ENCODE measurements around the gene BSCL2. TPM values are rescaled to one million over a fixed set of nuclear protein-coding genes. Genes with fewer than 3 reads are reported as not detected.

Gene BSCL2
- total and polyA plus RNA-seq, 2 of the 13 experiments (the other 11 are each of a cell fraction or from before 2014, with no cell fraction given) = 19.5 to 21.1 TPM

- TF ChIP-seq HMGXB4 (CRISPR knock-in tag; IDR thresholded peaks at IDR 0.05; ENCODE audit: borderline replicate concordance in 1 of 2, low read depth in 1 of 2) = peak in 1 of 2 experiments; percentile 17; a peak in 1 of 4 replicates
- no peak for TF ChIP-seq ZBTB1 (CRISPR knock-in tag; IDR thresholded peaks at IDR 0.05; ENCODE audit: borderline replicate concordance)
- no peak for TF ChIP-seq ZNF280B (CRISPR knock-in tag; IDR thresholded peaks at IDR 0.05; ENCODE audit: borderline replicate concordance)
- TF ChIP-seq ZSCAN9 (CRISPR knock-in tag; IDR thresholded peaks at IDR 0.05; ENCODE audit: borderline replicate concordance) = peak; percentile 46; the same call in 1 of the 2 replicates
- TF ChIP-seq PHF20 (CRISPR knock-in tag; IDR thresholded peaks at IDR 0.05) = peak; percentile 39; the same call in 1 of the 2 replicates
- 0 out of 2 replicates have a peak, but pooled peaks have one; percentile 25 for TF ChIP-seq ZNF331 (CRISPR knock-in tag; IDR thresholded peaks at IDR 0.05)
- TF ChIP-seq FOXC1 (CRISPR knock-in tag; IDR thresholded peaks at IDR 0.05; ENCODE audit: borderline replicate concordance) = peak; percentile 49; the same call in 1 of the 2 replicates
- peak in 1 of 2 experiments; percentile 74; a peak in 2 of 4 replicates for TF ChIP-seq POLR2A (IDR thresholded peaks at IDR 0.05; ENCODE audit: insufficient read depth in 1 of 2, low read depth in 2 of 2, low read length in 2 of 2)
- no peak for TF ChIP-seq ATF4 (CRISPR knock-in tag; IDR thresholded peaks at IDR 0.05)
- 0 out of 2 replicates have a peak, but pooled peaks have one; percentile 47 for TF ChIP-seq REL (CRISPR knock-in tag; conservative IDR thresholded peaks at IDR 0.05)
- 0 out of 2 replicates have a peak, but pooled peaks have one; percentile 26 for TF ChIP-seq CREB1 (IDR thresholded peaks at IDR 0.05)
- TF ChIP-seq CREB1 (CRISPR knock-in tag; IDR thresholded peaks at IDR 0.05) = no peak
- 0 out of 2 replicates have a peak, but pooled peaks have one; percentile 59 for TF ChIP-seq ZNF546 (CRISPR knock-in tag; conservative IDR thresholded peaks at IDR 0.05)
- TF ChIP-seq ZSCAN25 (CRISPR knock-in tag; IDR thresholded peaks at IDR 0.05) = peak; percentile 66; the same call in 1 of the 2 replicates
- no peak for TF ChIP-seq MZF1 (CRISPR knock-in tag; IDR thresholded peaks at IDR 0.05; ENCODE audit: borderline replicate concordance)
- peak; percentile 72; the same call in 1 of the 2 replicates for TF ChIP-seq AKAP8 (CRISPR knock-in tag; IDR thresholded peaks at IDR 0.05)
- 0 out of 2 replicates have a peak, but pooled peaks have one; percentile 48 for TF ChIP-seq CREBL2 (CRISPR knock-in tag; IDR thresholded peaks at IDR 0.05; ENCODE audit: borderline replicate concordance)
- peak; percentile 87 for TF ChIP-seq RFX3 (CRISPR knock-in tag; IDR thresholded peaks at IDR 0.05)
- 0 out of 2 replicates have a peak, but pooled peaks have one; percentile 47 for TF ChIP-seq KMT2A (CRISPR knock-in tag; IDR thresholded peaks at IDR 0.05)
- TF ChIP-seq DRAP1 (CRISPR knock-in tag; IDR thresholded peaks at IDR 0.05) = peak; percentile 90
- no peak for TF ChIP-seq ZFP1 (CRISPR knock-in tag; IDR thresholded peaks at IDR 0.05)
- TF ChIP-seq ZNF567 (CRISPR knock-in tag; IDR thresholded peaks at IDR 0.05; ENCODE audit: borderline replicate concordance) = no peak
- TF ChIP-seq GABPB1 (CRISPR knock-in tag; IDR thresholded peaks at IDR 0.05) = peak; percentile 93
- TF ChIP-seq KMT2B (CRISPR knock-in tag; IDR thresholded peaks at IDR 0.05) = 0 out of 2 replicates have a peak, but pooled peaks have one; percentile 32
Measured at GRCh38 chr11:62705880-62706849, 1.1 kb downstream of the BSCL2 start (continued).

All from HepG2 (cell line).